HepG2 (cell line): ENCODE data around the gene NECAP2.

Source experiments
- ESRRA ChIP-seq: sonication (generic); formaldehyde crosslinking; IDR thresholded peaks from 2 replicates; pipeline ENCODE4 v1.5.1; 2020; ENCODE audit warnings: mild to moderate bottlenecking, low read depth, missing genetic modification reagents
- TAF1 ChIP-seq: sonication (generic); formaldehyde crosslinking; IDR thresholded peaks from 2 replicates; pipeline ENCODE4 v1.4.0; 2020; ENCODE audit warnings: missing genetic modification reagents
- TP53 ChIP-seq: sonication (generic); formaldehyde crosslinking; conservative IDR thresholded peaks from 2 replicates; pipeline ENCODE4 v1.4.0; 2020; ENCODE audit warnings: missing genetic modification reagents
- TF ChIP-seq, protein P1 (sequence below): sonication (generic); formaldehyde crosslinking; IDR thresholded peaks from 2 replicates; pipeline ENCODE4 v1.4.0; 2020; ENCODE audit warnings: mild to moderate bottlenecking, missing genetic modification reagents

GRCh38 chr1:16478091-16478490, 37.6 kb downstream of the NECAP2 start:
- TF ChIP-seq ESRRA (no peak), TAF1 (CRISPR knock-in tag) (no peak), TP53 (CRISPR knock-in tag) (no peak)
- TF ChIP-seq, protein P1, sequence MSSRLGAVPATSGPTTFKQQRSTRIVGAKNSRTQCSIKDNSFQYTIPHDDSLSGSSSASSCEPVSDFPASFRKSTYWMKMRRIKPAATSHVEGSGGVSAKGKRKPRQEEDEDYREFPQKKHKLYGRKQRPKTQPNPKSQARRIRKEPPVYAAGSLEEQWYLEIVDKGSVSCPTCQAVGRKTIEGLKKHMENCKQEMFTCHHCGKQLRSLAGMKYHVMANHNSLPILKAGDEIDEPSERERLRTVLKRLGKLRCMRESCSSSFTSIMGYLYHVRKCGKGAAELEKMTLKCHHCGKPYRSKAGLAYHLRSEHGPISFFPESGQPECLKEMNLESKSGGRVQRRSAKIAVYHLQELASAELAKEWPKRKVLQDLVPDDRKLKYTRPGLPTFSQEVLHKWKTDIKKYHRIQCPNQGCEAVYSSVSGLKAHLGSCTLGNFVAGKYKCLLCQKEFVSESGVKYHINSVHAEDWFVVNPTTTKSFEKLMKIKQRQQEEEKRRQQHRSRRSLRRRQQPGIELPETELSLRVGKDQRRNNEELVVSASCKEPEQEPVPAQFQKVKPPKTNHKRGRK (CRISPR knock-in tag) = no peak
